Measurements from ENCODE around the gene RAB6B. TPM values are rescaled to one million over a fixed set of nuclear protein-coding genes. Genes with fewer than 3 reads are reported as not detected.

RAB6B gene
- total and polyA plus RNA-seq, 4 donors = 1.8 to 5.1 (median 3.2) TPM

- Histone ChIP-seq H3K36me3 (ENCODE audit: control insufficient read depth in 4 of 4, insufficient read depth in 4 of 4, low read length in 4 of 4) (no peaks in the 10 kb centered on the region), H3K9ac (ENCODE audit: insufficient read depth in 1 of 2, low read length in 2 of 2) (no peak overlapping the region), H3K27me3 (ENCODE audit: control insufficient read depth in 3 of 3, insufficient read depth in 3 of 3, low read length in 2 of 3) (peaks cover 0 to 13% (median 7%) of the 10 kb centered on the region in 3 donors), H3K4me3 (no peak overlapping the region), H3K4me1 (ENCODE audit: control insufficient read depth in 5 of 5, insufficient read depth in 5 of 5, low read length in 5 of 5) (peaks cover 0 to 4% (median 0%) of the 10 kb centered on the region in 5 donors), H3K27ac (ENCODE audit: low read depth in 1 of 2, low read length in 1 of 2) (no peak overlapping the region), H3K9me3 (ENCODE audit: control insufficient read depth in 4 of 4, insufficient read depth in 3 of 4, low read length in 3 of 4) (no peaks in the 10 kb centered on the region)
- ATAC-seq (ENCODE audit: insufficient read depth, low FRiP score) (no peak), DNase-seq (no peak)
- WGBS, 2 donors = 90 to 98% methylated on average over 1 of the region's 1 CpG
- TF ChIP-seq, protein P1, sequence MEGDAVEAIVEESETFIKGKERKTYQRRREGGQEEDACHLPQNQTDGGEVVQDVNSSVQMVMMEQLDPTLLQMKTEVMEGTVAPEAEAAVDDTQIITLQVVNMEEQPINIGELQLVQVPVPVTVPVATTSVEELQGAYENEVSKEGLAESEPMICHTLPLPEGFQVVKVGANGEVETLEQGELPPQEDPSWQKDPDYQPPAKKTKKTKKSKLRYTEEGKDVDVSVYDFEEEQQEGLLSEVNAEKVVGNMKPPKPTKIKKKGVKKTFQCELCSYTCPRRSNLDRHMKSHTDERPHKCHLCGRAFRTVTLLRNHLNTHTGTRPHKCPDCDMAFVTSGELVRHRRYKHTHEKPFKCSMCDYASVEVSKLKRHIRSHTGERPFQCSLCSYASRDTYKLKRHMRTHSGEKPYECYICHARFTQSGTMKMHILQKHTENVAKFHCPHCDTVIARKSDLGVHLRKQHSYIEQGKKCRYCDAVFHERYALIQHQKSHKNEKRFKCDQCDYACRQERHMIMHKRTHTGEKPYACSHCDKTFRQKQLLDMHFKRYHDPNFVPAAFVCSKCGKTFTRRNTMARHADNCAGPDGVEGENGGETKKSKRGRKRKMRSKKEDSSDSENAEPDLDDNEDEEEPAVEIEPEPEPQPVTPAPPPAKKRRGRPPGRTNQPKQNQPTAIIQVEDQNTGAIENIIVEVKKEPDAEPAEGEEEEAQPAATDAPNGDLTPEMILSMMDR (IDR thresholded peaks at IDR 0.05; ENCODE audit: control extremely low read depth, extremely low read depth) = no peak
Measured at GRCh38 chr3:133901083-133901482, 5.4 kb upstream of the RAB6B start.

DNA sequence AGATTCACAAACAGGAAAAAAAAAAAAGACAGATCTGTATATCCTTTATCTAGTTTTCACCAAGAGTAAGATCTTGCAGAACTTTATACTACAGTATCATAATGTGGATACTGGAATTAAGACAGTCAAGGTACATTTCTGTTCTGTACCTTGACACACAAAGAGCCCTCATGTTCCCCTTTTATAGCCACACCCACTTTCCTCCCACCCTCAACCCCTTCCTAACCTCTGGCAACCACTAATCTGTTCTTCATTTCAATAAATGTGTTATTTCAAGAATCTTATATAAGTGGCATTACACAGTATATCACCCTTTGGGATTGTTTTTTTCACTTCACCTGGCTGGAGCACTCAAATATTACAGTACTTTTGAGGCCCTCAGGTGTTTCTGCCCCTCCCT is 3.6 kb upstream of the RAB6B start:
- no peaks in the 10 kb centered on the region for H3K9me3 ChIP-seq (ENCODE audit: control insufficient read depth in 4 of 4, insufficient read depth in 3 of 4, low read length in 3 of 4)
- ATAC-seq (ENCODE audit: insufficient read depth, low FRiP score) = no peak
- H3K9ac ChIP-seq (ENCODE audit: insufficient read depth in 1 of 2, low read length in 2 of 2) = no peak overlapping the region
- no peak for DNase-seq
- peaks cover 0 to 13% (median 10%) of the 10 kb centered on the region in 3 donors for H3K27me3 ChIP-seq (ENCODE audit: control insufficient read depth in 3 of 3, insufficient read depth in 3 of 3, low read length in 2 of 3)
- H3K27ac ChIP-seq (ENCODE audit: low read depth in 1 of 2, low read length in 1 of 2) = no peak overlapping the region
- peaks cover 0 to 12% (median 2%) of the 10 kb centered on the region in 5 donors for H3K4me1 ChIP-seq (ENCODE audit: control insufficient read depth in 5 of 5, insufficient read depth in 5 of 5, low read length in 5 of 5)
- no peaks in the 10 kb centered on the region for H3K36me3 ChIP-seq (ENCODE audit: control insufficient read depth in 4 of 4, insufficient read depth in 4 of 4, low read length in 4 of 4)
- TF ChIP-seq, protein P1 (IDR thresholded peaks at IDR 0.05; ENCODE audit: control extremely low read depth, extremely low read depth) = no peak
- no peak overlapping the region for H3K4me3 ChIP-seq

DNA sequence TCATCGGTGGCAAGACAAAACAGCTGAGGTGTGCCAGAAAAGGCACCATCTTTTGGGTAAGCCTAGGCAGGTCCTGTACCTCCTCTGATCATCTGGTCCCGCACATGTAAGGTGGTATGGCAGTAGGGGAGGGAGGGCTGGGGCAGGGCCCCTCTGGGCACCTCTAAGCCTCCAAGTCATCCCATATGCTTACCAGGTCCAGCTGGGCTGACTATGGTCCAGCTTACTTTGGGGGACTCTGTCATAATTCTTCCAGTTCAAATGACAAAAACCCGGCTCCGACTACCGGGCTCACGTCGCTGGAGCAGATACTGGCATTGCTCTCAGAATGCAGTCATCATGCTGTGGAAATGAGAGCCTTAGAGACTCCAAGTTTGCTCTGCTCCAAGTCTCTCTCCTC is 1.9 kb upstream of the RAB6B start:
- Histone ChIP-seq H3K4me1 (ENCODE audit: control insufficient read depth in 5 of 5, insufficient read depth in 5 of 5, low read length in 5 of 5) (peaks cover 0 to 14% (median 4%) of the 10 kb centered on the region in 5 donors), H3K9me3 (ENCODE audit: control insufficient read depth in 4 of 4, insufficient read depth in 3 of 4, low read length in 3 of 4) (no peaks in the 10 kb centered on the region), H3K9ac (ENCODE audit: insufficient read depth in 1 of 2, low read length in 2 of 2) (no peak overlapping the region), H3K27ac (ENCODE audit: low read depth in 1 of 2, low read length in 1 of 2) (no peak overlapping the region), H3K27me3 (ENCODE audit: control insufficient read depth in 3 of 3, insufficient read depth in 3 of 3, low read length in 2 of 3) (peaks cover 0 to 13% (median 10%) of the 10 kb centered on the region in 3 donors), H3K4me3 (no peak overlapping the region), H3K36me3 (ENCODE audit: control insufficient read depth in 4 of 4, insufficient read depth in 4 of 4, low read length in 4 of 4) (no peaks in the 10 kb centered on the region)
- ATAC-seq (ENCODE audit: insufficient read depth, low FRiP score) (no peak), DNase-seq (no peak)
- WGBS, 2 donors = 73 to 84% methylated on average over 7 of the region's 7 CpGs
- TF ChIP-seq, protein P1 (IDR thresholded peaks at IDR 0.05; ENCODE audit: control extremely low read depth, extremely low read depth) = no peak
